ENCODE data around the gene MBOAT2. TPM values are rescaled to one million over a fixed set of nuclear protein-coding genes. Genes with fewer than 3 reads are reported as not detected.

Gene MBOAT2
- polyA plus RNA-seq, 1 donor (not counting 4 experiments of a cell fraction or from before 2014, with no cell fraction given) = 121 TPM

- Histone ChIP-seq H3K36me3 (ENCODE audit: control insufficient read depth in 2 of 2, extremely low read depth in 1 of 2, insufficient read depth in 2 of 2, low read length in 2 of 2) (no peaks in the 10 kb centered on the region), H3K79me2 (ENCODE audit: control insufficient read depth, insufficient read depth, low read length) (no peaks in the 10 kb centered on the region), H4K20me1 (ENCODE audit: control insufficient read depth, extremely low read depth, insufficient read depth, low read length) (no peaks in the 10 kb centered on the region), H3K4me3 (ENCODE audit: control insufficient read depth in 2 of 3, extremely low read depth in 1 of 3, insufficient read depth in 2 of 3, low read depth in 1 of 3, low read length in 3 of 3) (no peak overlapping the region), H3K4me2 (ENCODE audit: control insufficient read depth, extremely low read depth, insufficient read depth, low read depth, low read length) (no peak overlapping the region), H3K9me3 (ENCODE audit: control insufficient read depth, low read depth, low read length) (no peaks in the 10 kb centered on the region), H3K4me1 (ENCODE audit: control insufficient read depth, extremely low read depth, insufficient read depth, low read length) (no peaks in the 10 kb centered on the region), H2AFZ (ENCODE audit: control insufficient read depth, low read length) (no peak overlapping the region), H3K9me1 (ENCODE audit: control insufficient read depth, extremely low read depth, insufficient read depth, low read length) (no peaks in the 10 kb centered on the region), H3K27me3 (ENCODE audit: control insufficient read depth, extremely low read depth, insufficient read depth, low read length) (no peaks in the 10 kb centered on the region), H3K9ac (ENCODE audit: control insufficient read depth, extremely low read depth, insufficient read depth, low read length) (no peak overlapping the region), H3K27ac (ENCODE audit: control insufficient read depth, insufficient read depth, low read length) (no peak overlapping the region)
- no peak for TF ChIP-seq CTCF (optimal IDR thresholded peaks at IDR 0.05 in 1 of 3, IDR thresholded peaks at IDR 0.05 in 1 of 3, conservative IDR thresholded peaks at IDR 0.05 in 1 of 3; ENCODE audit: extremely low read depth in 1 of 3, insufficient read depth in 2 of 3, low read length in 3 of 3)
- TF ChIP-seq EZH2 (IDR thresholded peaks at IDR 0.05; ENCODE audit: low read length) = no peak
- dilution Hi-C loops (cut with MboI; ENCODE audit: extremely low pct_ligation_motif_present, low sequenced_read_pairs) = no loop called here
- no peak for DNase-seq (ENCODE audit: low read depth, low spot score)
- FAIRE-seq = no peak
Observed at GRCh38 chr2:9031246-9031645, 27.8 kb upstream of the MBOAT2 start.

GRCh38 chr2:9030841-9031240, 27.4 kb upstream of the MBOAT2 start:
- no peaks in the 10 kb centered on the region for H3K9me3 ChIP-seq (ENCODE audit: control insufficient read depth, low read depth, low read length)
- TF ChIP-seq CTCF (optimal IDR thresholded peaks at IDR 0.05 in 1 of 3, IDR thresholded peaks at IDR 0.05 in 1 of 3, conservative IDR thresholded peaks at IDR 0.05 in 1 of 3; ENCODE audit: extremely low read depth in 1 of 3, insufficient read depth in 2 of 3, low read length in 3 of 3) = no peak
- no peak for TF ChIP-seq EZH2 (IDR thresholded peaks at IDR 0.05; ENCODE audit: low read length)
- no peak for FAIRE-seq
- H3K4me1 ChIP-seq (ENCODE audit: control insufficient read depth, extremely low read depth, insufficient read depth, low read length) = no peaks in the 10 kb centered on the region
- H3K36me3 ChIP-seq (ENCODE audit: control insufficient read depth in 2 of 2, extremely low read depth in 1 of 2, insufficient read depth in 2 of 2, low read length in 2 of 2) = no peaks in the 10 kb centered on the region
- H3K9ac ChIP-seq (ENCODE audit: control insufficient read depth, extremely low read depth, insufficient read depth, low read length) = no peak overlapping the region
- no peaks in the 10 kb centered on the region for H3K79me2 ChIP-seq (ENCODE audit: control insufficient read depth, insufficient read depth, low read length)
- H3K4me3 ChIP-seq (ENCODE audit: control insufficient read depth in 2 of 3, extremely low read depth in 1 of 3, insufficient read depth in 2 of 3, low read depth in 1 of 3, low read length in 3 of 3) = no peak overlapping the region
- dilution Hi-C loops (cut with MboI; ENCODE audit: extremely low pct_ligation_motif_present, low sequenced_read_pairs) = no loop called here
- H3K27me3 ChIP-seq (ENCODE audit: control insufficient read depth, extremely low read depth, insufficient read depth, low read length) = no peaks in the 10 kb centered on the region
- no peak overlapping the region for H2AFZ ChIP-seq (ENCODE audit: control insufficient read depth, low read length)
- no peak overlapping the region for H3K4me2 ChIP-seq (ENCODE audit: control insufficient read depth, extremely low read depth, insufficient read depth, low read depth, low read length)
- no peak for DNase-seq (ENCODE audit: low read depth, low spot score)
- H3K9me1 ChIP-seq (ENCODE audit: control insufficient read depth, extremely low read depth, insufficient read depth, low read length) = no peaks in the 10 kb centered on the region
- H3K27ac ChIP-seq (ENCODE audit: control insufficient read depth, insufficient read depth, low read length) = no peak overlapping the region
- no peaks in the 10 kb centered on the region for H4K20me1 ChIP-seq (ENCODE audit: control insufficient read depth, extremely low read depth, insufficient read depth, low read length)

All from keratinocyte (primary cell).